H1 (cell line): ENCODE data around the gene PRR36. TPM values are rescaled to one million over a fixed set of nuclear protein-coding genes. Genes with fewer than 3 reads are reported as not detected.

Source experiments
- CTCF ChIA-PET: fragments of 300-600 bp; sonication (Branson Sonifier 250); formaldehyde crosslinking; loops from one replicate; lab custom pipeline; 2021; ENCODE audit not compliant: partially characterized antibody; lab: Charles Lee
- POLR2A ChIA-PET: fragments of 300-600 bp; sonication (Branson Sonifier 250); formaldehyde crosslinking; loops from one replicate; lab custom pipeline; 2021; ENCODE audit warnings: inconsistent platforms; ENCODE audit not compliant: partially characterized antibody; lab: Charles Lee
- DNase-seq, 2 experiments: peaks; one replicate each; pipeline versions ENCODE4 v3.0.0 to v3.0.0-alpha.2; 2010 to 2022; ENCODE audit warnings: low spot score in 2 of 2, low read depth in 1 of 2, mixed read lengths in 1 of 2
- FAIRE-seq: peaks from 2 replicates; lab custom pipeline; 2011; peaks lifted over from hg19 to GRCh38; lab: Jason Lieb, UNC
- H2AFZ ChIP-seq: 2 replicates; pipeline ENCODE4 v1.8.1; 2012; ENCODE audit warnings: low read length, inconsistent platforms
- H2AK5ac ChIP-seq: 2 replicates; pipeline ENCODE4 v1.6.1; 2013; ENCODE audit warnings: low read depth, low read length
- H2BK120ac ChIP-seq: replicated peaks from 2 replicates; pipeline ENCODE3; 2013; ENCODE audit warnings: low read depth, low read length, inconsistent platforms
- H2BK12ac ChIP-seq: 2 replicates; pipeline ENCODE4 v1.6.1; 2013; ENCODE audit warnings: low read depth, low read length
- H2BK15ac ChIP-seq: 2 replicates; pipeline ENCODE4 v1.6.1; 2013; ENCODE audit warnings: low read length
- H2BK20ac ChIP-seq: 2 replicates; pipeline ENCODE4 v1.6.1; 2013; ENCODE audit warnings: low read length
- H2BK5ac ChIP-seq: 2 replicates; pipeline ENCODE4 v1.6.1; 2013; ENCODE audit warnings: low read depth, low read length
- H3K14ac ChIP-seq: 2 replicates; pipeline ENCODE4 v1.6.1; 2013; ENCODE audit warnings: inconsistent platforms; ENCODE audit not compliant: insufficient read length
- H3K18ac ChIP-seq: 2 replicates; pipeline ENCODE4 v1.6.1; 2013; ENCODE audit warnings: low read length; ENCODE audit errors: extremely low read depth
- H3K23ac ChIP-seq: 2 replicates; pipeline ENCODE4 v1.6.1; 2013; ENCODE audit warnings: inconsistent platforms; ENCODE audit not compliant: insufficient read length
- H3K23me2 ChIP-seq: 2 replicates; pipeline ENCODE4 v1.6.1; 2013; ENCODE audit warnings: low read depth, low read length
- H3K27ac ChIP-seq: 2 replicates; pipeline ENCODE4 v1.6.1; 2011; ENCODE audit warnings: low read depth, low read length, inconsistent platforms
- H3K27me3 ChIP-seq, 4 experiments: replicated peaks in 1 of 4; 1 replicate in 1 of 4; 2 replicates in 3 of 4; pipeline versions ENCODE4 v1.6.1 to v1.8.1; 2011 to 2013; ENCODE audit warnings: low read length in 3 of 4, mild to moderate bottlenecking in 3 of 4, inconsistent platforms in 2 of 4, mixed read lengths in 2 of 4, moderate library complexity in 1 of 4; ENCODE audit not compliant: control insufficient read depth in 3 of 4, insufficient read depth in 3 of 4; ENCODE audit errors: extremely low read depth in 1 of 4
- H3K36me3 ChIP-seq, 4 experiments: 2 replicates each; pipeline versions ENCODE4 v1.6.1 to v1.8.1; 2011 to 2013; ENCODE audit warnings: mild to moderate bottlenecking in 4 of 4, low read length in 3 of 4, moderate library complexity in 2 of 4, control low read depth in 1 of 4, inconsistent platforms in 1 of 4; ENCODE audit not compliant: insufficient read depth in 4 of 4, control insufficient read depth in 2 of 4
- H3K4ac ChIP-seq: replicated peaks from 2 replicates; pipeline ENCODE3; 2013; ENCODE audit warnings: low read length, low read depth, mixed read lengths, inconsistent platforms; ENCODE audit not compliant: insufficient read length
- H3K4me1 ChIP-seq, 4 experiments: replicated peaks in 1 of 4; 1 replicate in 1 of 4; 2 replicates in 3 of 4; pipeline versions ENCODE4 v1.6.1 to v1.8.1; 2011 to 2013; ENCODE audit warnings: low read length in 3 of 4, inconsistent platforms in 2 of 4, mixed read lengths in 1 of 4; ENCODE audit not compliant: insufficient read depth in 4 of 4, control insufficient read depth in 3 of 4
- H3K4me2 ChIP-seq, 2 experiments: 2 replicates each; pipeline versions ENCODE4 v1.6.1 to v1.8.1; 2011 to 2013; ENCODE audit warnings: low read depth in 2 of 2, low read length in 2 of 2, control low read depth in 1 of 2, inconsistent platforms in 1 of 2, mild to moderate bottlenecking in 1 of 2; ENCODE audit not compliant: insufficient read depth in 1 of 2
- H3K4me3 ChIP-seq, 4 experiments: fragments of 200-600, 300-600 bp in 1 of 4; sonication (generic), shearing (Covaris generic), sonication (Bioruptor Twin) in 1 of 4; 2 replicates each; pipeline versions ENCODE4 v1.5.1 to v1.8.1; 2011 to 2016; ENCODE audit warnings: low read length in 4 of 4, low read depth in 3 of 4, control low read depth in 2 of 4, inconsistent platforms in 2 of 4, mild to moderate bottlenecking in 2 of 4, mixed read lengths in 1 of 4, moderate library complexity in 1 of 4; ENCODE audit not compliant: insufficient read depth in 2 of 4; ENCODE audit errors: extremely low read depth in 1 of 4
- H3K56ac ChIP-seq: replicated peaks from 2 replicates; pipeline ENCODE3; 2013; ENCODE audit warnings: low read depth, mild to moderate bottlenecking, mixed read lengths, low read length, inconsistent platforms; ENCODE audit not compliant: insufficient read length
- H3K79me1 ChIP-seq: 2 replicates; pipeline ENCODE4 v1.6.1; 2013; ENCODE audit warnings: low read depth, low read length, control low read depth
- H3K79me2 ChIP-seq, 2 experiments: 2 replicates each; pipeline versions ENCODE4 v1.6.1 to v1.8.1; 2012 to 2013; ENCODE audit warnings: low read length in 2 of 2, mild to moderate bottlenecking in 2 of 2, inconsistent platforms in 1 of 2; ENCODE audit not compliant: insufficient read depth in 2 of 2, control insufficient read depth in 1 of 2
- H3K9ac ChIP-seq, 4 experiments: replicated peaks in 1 of 4; 1 replicate in 1 of 4; 2 replicates in 3 of 4; pipeline versions ENCODE4 v1.6.1 to v1.8.1; 2011 to 2013; ENCODE audit warnings: low read depth in 3 of 4, low read length in 3 of 4, control low read depth in 2 of 4, mild to moderate bottlenecking in 2 of 4, moderate library complexity in 2 of 4, inconsistent platforms in 1 of 4; ENCODE audit errors: extremely low read depth in 1 of 4
- H3K9me3 ChIP-seq, 2 experiments: 2 replicates each; pipeline versions ENCODE4 v1.6.1 to v1.8.1; 2012 to 2013; ENCODE audit warnings: mild to moderate bottlenecking in 2 of 2, moderate library complexity in 2 of 2, control low read depth in 1 of 2, inconsistent platforms in 1 of 2, low read depth in 1 of 2, low read length in 1 of 2, mixed read lengths in 1 of 2; ENCODE audit not compliant: insufficient read depth in 2 of 2
- H4K20me1 ChIP-seq, 2 experiments: replicated peaks in 1 of 2; 2 replicates each; pipeline versions ENCODE3 to v1.8.1; 2011 to 2013; ENCODE audit warnings: inconsistent platforms in 2 of 2, low read length in 2 of 2, mild to moderate bottlenecking in 1 of 2; ENCODE audit not compliant: insufficient read depth in 2 of 2, control insufficient read depth in 1 of 2
- H4K5ac ChIP-seq: 2 replicates; pipeline ENCODE4 v1.6.1; 2013; ENCODE audit warnings: low read length, low read depth, mixed read lengths, inconsistent platforms; ENCODE audit not compliant: insufficient read length
- H4K8ac ChIP-seq: 2 replicates; pipeline ENCODE4 v1.8.0; 2013; ENCODE audit warnings: mild to moderate bottlenecking, moderate library complexity, low read length, inconsistent platforms; ENCODE audit not compliant: insufficient read depth; ENCODE audit errors: extremely low read depth
- H4K91ac ChIP-seq: replicated peaks from 2 replicates; pipeline ENCODE3; 2013; ENCODE audit warnings: low read length, mixed read lengths, inconsistent platforms; ENCODE audit not compliant: insufficient read length
- ASH2L ChIP-seq: fragments of 200-600, 300-600 bp; sonication (generic); IDR thresholded peaks from one replicate; pipeline ENCODE4 v1.7.1; 2017; ENCODE audit warnings: low read length
- ATF2 ChIP-seq: IDR thresholded peaks from 2 replicates; pipeline ENCODE4 v1.6.1; 2012; ENCODE audit warnings: low read length, inconsistent platforms
- CTBP2 ChIP-seq: IDR thresholded peaks from 2 replicates; pipeline ENCODE4 v1.7.0; 2011; ENCODE audit warnings: borderline replicate concordance, mild to moderate bottlenecking, moderate library complexity, mixed read lengths, low read length; ENCODE audit not compliant: insufficient read depth, insufficient read length
- POLR2A ChIP-seq, 2 experiments: IDR thresholded peaks; 1 replicate in 1 of 2; 2 replicates in 1 of 2; pipeline ENCODE4 v1.6.1; 2011; ENCODE audit warnings: low read depth in 2 of 2, low read length in 2 of 2, mild to moderate bottlenecking in 2 of 2; ENCODE audit errors: control extremely low read depth in 1 of 2
- RXRA ChIP-seq: IDR thresholded peaks from 2 replicates; pipeline ENCODE4 v1.6.1; 2011; ENCODE audit warnings: low read depth, mild to moderate bottlenecking, low read length, moderate library complexity; ENCODE audit not compliant: insufficient read depth
- SP2 ChIP-seq: IDR thresholded peaks from 2 replicates; pipeline ENCODE4 v1.6.1; 2012; ENCODE audit warnings: mild to moderate bottlenecking, low read length, inconsistent platforms
- TAF7 ChIP-seq: optimal IDR thresholded peaks from 2 replicates; pipeline ENCODE3; 2011; ENCODE audit warnings: low read depth, mild to moderate bottlenecking, inconsistent platforms, low read length, moderate library complexity, borderline replicate concordance
- YY1 ChIP-seq: IDR thresholded peaks from 2 replicates; pipeline ENCODE4 v1.6.1; 2011; ENCODE audit warnings: low read depth, mild to moderate bottlenecking, low read length
- ZNF274 ChIP-seq: IDR thresholded peaks from 2 replicates; pipeline ENCODE4 v1.7.0; 2012; ENCODE audit warnings: low read length, borderline replicate concordance; ENCODE audit errors: extremely low read depth
- WGBS, 2 experiments: shearing (Covaris generic) in 1 of 2; methylation state at CpG; one replicate each; pipeline versions ENCODE4 v1.1.6 to v1.1.7; 2013 to 2015; ENCODE audit warnings: low lambda C conversion rate in 2 of 2, mixed read lengths in 2 of 2, inconsistent platforms in 1 of 2, low coverage in 1 of 2, missing lambda C conversion rate in 1 of 2; ENCODE audit not compliant: insufficient replicate concordance in 2 of 2, insufficient coverage in 1 of 2, insufficient read length in 1 of 2; ENCODE audit errors: extremely low coverage in 1 of 2, missing lambda C conversion rate in 1 of 2; 5-methylcytosine and 5-hydroxymethylcytosine counted together
- polyA plus RNA-seq, 7 experiments: library from polyadenylated mRNA; depleted of rRNA in 3 of 7; stranded (reverse) in 5 of 7; unstranded in 2 of 7; fragments of >200 nt in 5 of 7; fragments of 200-250 nt in 2 of 7; gene quantifications; 1 replicate in 5 of 7; 2 replicates in 1 of 7; 4 replicates in 1 of 7; pipeline versions ENCODE4 v1.2.1 to v1.2.3, GENCODE V29; 2011 to 2013; ENCODE audit warnings: missing spikeins in 2 of 7, mixed read lengths in 2 of 7
- total RNA-seq: library from RNA; stranded (reverse); fragmentation: NEBNext Ultra II Directional; extraction: Animal tissue kit (Norgen Biotek cat#: 25700); gene quantifications from 2 replicates; pipeline ENCODE4 v1.2.1, GENCODE V29; 2021
- TF ChIP-seq, protein P1 (sequence below), 3 experiments: IDR thresholded peaks; 1 replicate in 2 of 3; 2 replicates in 1 of 3; pipeline versions ENCODE4 v1.5.1 to v1.6.1; 2011; ENCODE audit warnings: low read length in 3 of 3, mild to moderate bottlenecking in 3 of 3, inconsistent platforms in 2 of 3, low read depth in 1 of 3, moderate library complexity in 1 of 3; ENCODE audit not compliant: insufficient read depth in 1 of 3; ENCODE audit errors: control extremely low read depth in 1 of 3

Gene PRR36
- total and polyA plus RNA-seq, 2 of the 8 experiments (the other 6 are each of a cell fraction or from before 2014, with no cell fraction given): 1.6 to 23.9 TPM

- Histone ChIP-seq H3K9ac (no peak overlapping the region), H3K4me1 (peaks cover 0 to 4% (median 0%) of the 10 kb centered on the region in 4 experiments; a peak in 2 of 7 replicates), H4K5ac (no peak overlapping the region), H3K27ac (no peak overlapping the region), H3K79me1 (no peaks in the 10 kb centered on the region), H3K23me2 (no peaks in the 10 kb centered on the region), H2BK120ac (no peak overlapping the region), H2AK5ac (no peak overlapping the region), H3K4me2 (no peak overlapping the region), H4K8ac (no peak overlapping the region), H3K56ac (no peak overlapping the region), H3K36me3 (no peaks in the 10 kb centered on the region; a peak in 1 of 8 replicates), H2AFZ (no peak overlapping the region), H3K18ac (no peak overlapping the region), H3K23ac (no peak overlapping the region), H2BK15ac (no peak overlapping the region), H3K27me3 (no peaks in the 10 kb centered on the region), H3K9me3 (no peaks in the 10 kb centered on the region), H3K4me3 (no peak overlapping the region), H3K14ac (no peak overlapping the region), H2BK5ac (no peak overlapping the region), H2BK12ac (no peak overlapping the region), H2BK20ac (no peak overlapping the region), H3K4ac (no peak overlapping the region), H4K20me1 (peaks cover 0 to 3% of the 10 kb centered on the region in 2 experiments), H4K91ac (no peak overlapping the region), H3K79me2 (no peaks in the 10 kb centered on the region)
- 94% methylated on average over 9 of the region's 11 CpGs; no CpG with 5 or more reads in 1 of the 2 experiments for WGBS, 2 experiments
- no peak for FAIRE-seq
- POLR2A ChIA-PET: interaction anchor here (1.0 to 1.1 kb wide), 2 partner anchors 9 to 18 kb away, joined by 3 to 4 read pairs; partner anchors contain the start of gene LRRC8E
- DNase-seq: no peak
- CTCF ChIA-PET: interaction anchor here (1.0 to 2.5 kb wide), 3 partner anchors 21 to 44 kb away, joined by 3 to 11 read pairs (median 5); no protein-coding TSS in a partner anchor
- TF ChIP-seq TAF7: no peak
- TF ChIP-seq RXRA: no peak
- TF ChIP-seq, protein P1, sequence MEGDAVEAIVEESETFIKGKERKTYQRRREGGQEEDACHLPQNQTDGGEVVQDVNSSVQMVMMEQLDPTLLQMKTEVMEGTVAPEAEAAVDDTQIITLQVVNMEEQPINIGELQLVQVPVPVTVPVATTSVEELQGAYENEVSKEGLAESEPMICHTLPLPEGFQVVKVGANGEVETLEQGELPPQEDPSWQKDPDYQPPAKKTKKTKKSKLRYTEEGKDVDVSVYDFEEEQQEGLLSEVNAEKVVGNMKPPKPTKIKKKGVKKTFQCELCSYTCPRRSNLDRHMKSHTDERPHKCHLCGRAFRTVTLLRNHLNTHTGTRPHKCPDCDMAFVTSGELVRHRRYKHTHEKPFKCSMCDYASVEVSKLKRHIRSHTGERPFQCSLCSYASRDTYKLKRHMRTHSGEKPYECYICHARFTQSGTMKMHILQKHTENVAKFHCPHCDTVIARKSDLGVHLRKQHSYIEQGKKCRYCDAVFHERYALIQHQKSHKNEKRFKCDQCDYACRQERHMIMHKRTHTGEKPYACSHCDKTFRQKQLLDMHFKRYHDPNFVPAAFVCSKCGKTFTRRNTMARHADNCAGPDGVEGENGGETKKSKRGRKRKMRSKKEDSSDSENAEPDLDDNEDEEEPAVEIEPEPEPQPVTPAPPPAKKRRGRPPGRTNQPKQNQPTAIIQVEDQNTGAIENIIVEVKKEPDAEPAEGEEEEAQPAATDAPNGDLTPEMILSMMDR (IDR thresholded peaks at IDR 0.05; ENCODE audit: control extremely low read depth in 1 of 3, insufficient read depth in 1 of 3, low read depth in 1 of 3, low read length in 3 of 3): no peak
- no peak for TF ChIP-seq ATF2
- TF ChIP-seq SP2: no peak
- no peak for TF ChIP-seq ASH2L
- no peak for TF ChIP-seq POLR2A (IDR thresholded peaks at IDR 0.05; ENCODE audit: control extremely low read depth in 1 of 2, low read depth in 2 of 2, low read length in 2 of 2)
- no peak for TF ChIP-seq ZNF274
- no peak for TF ChIP-seq YY1
- no peak for TF ChIP-seq CTBP2
Measured at GRCh38 chr19:7897292-7897691, 23.1 kb upstream of the PRR36 start.
